NCI-H1436 treated with DMSO at 0.1 percent for 48 hours (cell line): ENCODE data around the gene RBP2.

ENCODE experiments used
- DNase-seq: peaks from one replicate; lab custom pipeline; 2025; lab: John Stamatoyannopoulos, UW

The RBP2 gene

DNA sequence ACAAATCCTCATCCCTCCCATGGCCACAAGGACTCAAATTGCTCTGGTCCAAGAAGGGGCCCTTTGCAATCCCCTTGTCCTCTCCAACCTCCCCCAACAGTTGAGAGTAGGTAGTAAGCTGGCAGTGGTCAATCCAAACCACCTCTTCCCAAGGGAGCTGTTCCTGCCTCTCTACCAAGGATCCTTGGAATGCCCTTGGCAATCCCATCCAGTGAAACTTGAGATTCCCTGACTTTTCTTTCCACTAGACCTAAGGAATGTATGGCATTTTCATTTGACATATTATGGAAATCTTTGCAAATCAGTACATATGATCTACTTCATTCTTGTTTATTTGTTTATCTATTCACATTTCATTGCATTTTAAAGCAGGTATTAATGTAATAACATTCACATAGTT lies 4.8 kb upstream of the RBP2 start:
- no peak for DNase-seq

DNA sequence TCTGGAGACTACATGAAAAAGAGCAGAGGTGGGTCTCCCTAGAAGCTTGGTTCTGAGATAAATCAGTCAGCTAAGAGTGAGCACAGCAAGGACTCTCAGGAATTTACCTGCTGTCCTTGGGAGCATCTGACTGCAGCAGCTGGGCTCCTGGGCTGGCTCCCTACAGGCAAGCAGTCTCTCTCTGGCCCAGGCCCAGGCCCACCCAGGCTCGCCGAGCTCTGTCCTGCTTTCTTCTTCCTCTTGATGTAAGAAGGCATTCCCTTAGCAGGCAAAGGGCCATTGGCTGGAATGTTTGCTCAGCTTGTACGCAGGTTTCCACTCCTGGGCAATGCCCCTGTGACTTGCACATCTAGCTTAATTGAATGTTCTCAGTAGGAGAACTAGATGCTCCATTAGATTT lies 4.3 kb upstream of the RBP2 start:
- DNase-seq: no peak

DNA sequence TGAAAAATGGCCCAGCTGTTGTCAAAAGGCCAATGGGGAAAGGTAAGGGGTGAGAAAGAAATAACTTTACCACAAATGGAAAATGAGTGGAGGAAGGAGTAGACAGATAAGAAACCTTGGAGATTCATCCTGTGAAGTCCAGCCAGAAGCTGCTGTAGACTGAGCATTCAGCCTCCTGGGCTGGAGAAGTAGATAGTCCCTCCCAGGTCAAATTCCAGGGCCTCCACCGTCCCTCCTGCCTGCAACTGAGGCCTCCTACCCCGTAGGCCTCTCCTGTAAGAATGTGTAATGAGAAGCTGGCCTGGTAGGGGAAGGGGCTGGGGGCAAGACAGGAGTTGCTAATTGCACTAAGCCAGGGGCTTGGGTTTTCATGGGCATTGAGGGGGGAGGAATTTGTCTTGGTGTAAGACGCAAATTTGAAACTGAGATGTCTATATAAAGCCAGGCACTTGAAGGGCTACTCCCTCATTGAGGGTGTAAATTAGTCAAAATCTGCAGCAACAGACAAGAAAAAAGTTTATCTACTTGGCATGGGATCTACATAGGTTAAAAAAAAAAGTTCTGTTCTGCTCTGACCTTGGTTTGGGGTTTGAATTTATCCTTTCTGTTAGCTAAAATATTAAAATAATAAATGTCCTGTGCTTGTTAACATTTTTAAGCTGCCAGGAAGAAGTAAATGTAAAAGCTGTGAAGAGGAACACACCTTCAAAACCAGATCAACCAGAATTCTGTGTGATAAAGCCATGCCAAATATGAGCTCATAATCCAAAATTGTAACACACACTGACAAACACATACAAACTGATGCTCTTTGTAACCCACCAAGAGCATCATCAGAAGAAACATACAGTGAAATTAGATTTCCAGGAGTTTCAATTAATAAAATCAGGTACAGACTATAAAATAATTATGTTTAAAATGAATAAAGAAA lies 1.7 kb upstream of the RBP2 start:
- DNase-seq: no peak

DNA sequence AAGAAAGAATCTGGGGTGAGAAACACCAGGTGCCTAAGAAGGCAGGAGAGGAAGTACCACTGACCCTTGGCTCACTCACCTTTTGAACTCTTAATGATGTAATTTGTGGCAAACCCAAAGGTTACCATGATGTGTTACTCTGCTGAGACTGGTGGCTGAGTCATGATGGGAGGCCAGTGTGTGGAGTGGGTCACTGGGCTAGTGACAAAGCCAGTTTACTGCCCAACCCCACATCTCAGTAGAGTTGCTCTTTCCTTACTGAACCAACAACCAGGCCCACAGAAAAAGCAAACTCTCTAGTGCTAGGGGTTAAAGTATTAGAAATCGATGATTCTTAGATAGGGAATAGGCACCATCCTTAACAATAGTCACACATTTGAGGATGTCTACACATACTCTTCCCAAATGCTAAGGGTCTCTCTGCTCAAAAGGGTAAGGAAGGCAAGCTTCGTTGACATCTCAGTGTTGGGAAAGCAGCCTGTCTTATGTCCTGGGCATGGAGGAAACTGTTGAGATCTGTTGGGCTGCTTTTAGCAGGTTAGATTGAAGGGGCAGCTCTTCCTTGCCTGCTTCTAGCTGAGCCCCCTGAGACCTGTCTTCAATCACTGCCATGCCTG lies 3.1 kb downstream of the RBP2 start:
- no peak for DNase-seq

DNA sequence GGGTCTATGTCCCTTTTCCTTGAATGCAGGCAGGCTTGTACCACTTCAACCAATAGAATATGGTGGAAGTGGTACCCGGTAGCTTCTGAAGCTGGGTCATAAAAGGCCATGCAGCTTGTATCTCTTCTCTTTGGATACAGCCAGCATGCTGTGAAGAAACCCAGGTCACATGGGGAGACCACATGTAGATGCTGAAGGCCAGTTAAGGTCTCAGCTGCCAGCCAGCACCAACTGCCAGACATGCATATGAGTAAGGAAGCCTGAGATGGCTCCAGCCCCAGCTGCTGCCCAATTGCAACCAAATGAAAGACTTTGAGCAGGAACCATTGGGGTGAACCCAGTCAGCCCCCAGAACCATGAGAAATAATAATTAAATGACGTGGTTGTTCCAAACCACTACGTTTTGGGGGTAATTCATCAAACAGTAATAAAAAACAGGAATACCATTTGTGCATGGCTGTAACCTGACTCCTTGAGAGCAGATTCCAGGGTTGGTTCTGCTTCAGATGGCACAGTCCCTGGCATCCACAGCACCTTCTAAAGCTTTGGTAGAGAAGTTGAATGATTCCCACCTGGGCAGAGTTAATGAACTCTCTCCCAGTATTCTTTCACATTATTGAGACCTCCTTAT lies 3.8 kb downstream of the RBP2 start:
- no peak for DNase-seq

DNA sequence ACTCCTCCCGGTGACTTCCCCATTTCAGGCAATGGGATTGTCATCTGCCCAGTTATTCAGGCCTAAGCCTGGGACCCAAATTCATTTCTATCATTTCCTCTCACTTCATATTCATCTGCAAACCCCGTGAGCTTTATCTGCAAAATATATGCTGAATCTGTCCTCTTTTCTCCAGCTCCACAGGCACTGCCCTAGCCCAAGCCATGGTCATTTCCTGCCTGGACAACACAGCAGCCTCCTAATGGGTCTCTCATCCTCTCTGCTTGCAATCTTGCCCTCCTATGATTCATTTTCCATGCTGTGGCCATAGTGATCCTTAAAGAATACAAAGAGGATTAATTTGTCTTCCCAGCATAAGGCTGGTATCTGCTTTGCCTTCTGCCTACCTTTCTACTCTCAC lies 6.1 kb downstream of the RBP2 start:
- DNase-seq: no peak

DNA sequence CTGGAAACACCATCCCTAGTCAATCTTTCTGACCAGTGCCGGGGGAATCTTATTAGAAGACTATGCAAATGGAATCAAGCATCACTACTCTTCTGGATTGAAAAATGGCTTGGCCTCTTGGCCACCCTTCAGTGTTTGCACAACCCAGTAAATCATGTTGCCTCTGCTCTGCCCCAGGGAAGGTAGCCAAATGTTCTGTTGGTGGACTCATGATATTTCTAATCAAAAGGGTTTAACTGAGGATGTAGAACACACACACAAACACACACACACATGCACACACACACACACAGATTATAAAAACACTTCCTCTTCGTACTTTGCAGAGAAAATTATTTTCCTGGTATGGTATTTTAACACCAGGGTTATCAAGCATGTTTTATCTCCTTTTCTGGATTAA lies 7.9 kb downstream of the RBP2 start:
- no peak for DNase-seq

DNA sequence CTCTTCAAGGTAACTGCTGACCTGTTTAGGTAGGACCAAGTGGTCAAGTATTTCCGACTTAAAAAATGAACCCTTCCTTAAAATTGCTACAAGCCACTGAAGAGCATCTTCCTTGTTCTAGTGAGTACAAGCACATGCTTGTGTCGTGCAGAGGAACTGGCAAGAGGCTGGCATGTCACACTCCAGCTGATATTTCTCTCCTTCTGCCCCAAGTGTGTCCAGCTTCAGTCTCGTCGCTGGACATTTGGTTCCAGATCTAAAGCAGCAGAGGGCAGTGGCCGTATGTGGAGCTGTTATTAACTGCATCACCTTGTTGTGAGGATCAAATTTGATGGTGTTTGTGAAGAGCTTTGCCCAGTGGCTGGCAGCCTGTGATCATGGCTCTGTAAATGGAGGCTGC lies 10.0 kb downstream of the RBP2 start:
- DNase-seq: no peak

DNA sequence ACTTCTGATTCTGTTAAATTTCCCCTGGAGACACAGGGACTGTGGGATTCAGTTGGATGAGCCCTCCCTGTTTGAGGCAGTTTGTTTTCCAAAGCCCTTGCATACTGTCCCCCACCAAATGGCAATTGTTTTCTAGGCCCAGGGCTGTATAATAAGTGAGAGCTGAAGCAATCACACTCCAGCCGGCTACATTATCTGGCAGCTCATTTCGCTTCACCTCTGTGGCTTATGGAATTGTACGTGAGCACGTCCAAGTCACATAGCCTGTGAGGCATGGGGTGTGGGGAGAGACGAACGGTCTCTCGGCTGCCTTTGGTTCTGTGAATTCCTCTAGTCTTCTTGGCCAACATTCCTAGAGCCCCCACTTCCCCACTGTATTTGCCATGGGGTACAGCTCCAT lies 10.7 kb downstream of the RBP2 start:
- no peak for DNase-seq

DNA sequence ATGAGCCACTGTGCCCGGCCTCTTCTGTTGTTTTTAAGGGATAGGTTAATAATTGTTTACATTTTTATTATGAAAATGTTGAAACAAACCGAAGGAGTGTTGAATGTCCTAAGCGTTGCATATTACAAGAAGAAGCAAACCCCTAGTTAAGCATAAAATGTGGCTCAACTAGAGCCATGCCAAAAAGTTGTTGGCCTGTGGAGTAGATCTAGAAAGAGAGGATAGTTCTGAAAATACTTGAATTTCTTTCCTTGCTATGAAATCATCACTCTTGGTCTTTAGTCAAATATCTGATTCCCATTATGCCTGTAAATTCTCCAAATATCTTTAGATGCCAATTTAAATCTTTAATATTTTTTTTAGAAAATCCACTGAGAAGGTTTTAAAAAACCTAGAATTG lies 12.8 kb downstream of the RBP2 start:
- DNase-seq: no peak

DNA sequence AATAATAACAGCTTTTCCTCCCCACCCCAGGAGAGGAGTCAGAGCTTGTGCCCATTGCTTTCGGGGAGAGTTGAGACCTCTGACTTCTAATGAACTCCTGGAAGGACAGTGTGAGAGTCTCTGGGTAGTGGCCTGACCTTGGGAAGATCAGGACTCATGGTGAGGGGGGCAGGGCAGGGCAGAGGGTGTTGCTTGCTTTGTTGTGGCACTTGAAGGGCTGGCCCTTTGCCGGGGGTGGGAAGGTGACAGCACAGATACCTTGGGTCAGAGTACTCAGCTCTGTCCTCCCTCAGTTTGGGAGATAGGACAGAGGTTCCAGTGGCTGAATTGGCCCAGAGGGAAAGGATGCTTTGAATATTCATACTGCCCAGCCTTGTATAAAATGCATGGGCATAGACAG lies 15.8 kb downstream of the RBP2 start:
- no peak for DNase-seq

DNA sequence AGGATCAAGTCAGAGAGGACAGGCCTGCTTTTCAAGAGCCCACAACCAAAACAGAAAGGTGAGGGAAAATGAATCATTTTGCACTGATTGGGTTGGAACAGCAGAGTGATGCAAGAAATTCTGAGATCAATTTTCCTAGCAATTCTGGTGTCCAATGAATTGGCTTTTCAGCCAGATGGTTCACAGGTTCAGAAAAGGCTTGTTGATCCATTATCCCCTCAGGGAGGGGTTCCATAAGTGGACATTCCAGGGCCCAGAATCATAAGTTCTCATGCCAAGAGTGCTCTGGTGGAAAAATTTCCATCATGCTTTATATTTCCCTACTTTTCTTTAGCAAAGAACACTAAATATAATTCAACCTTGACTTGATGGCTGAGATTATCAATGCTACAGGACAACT lies 16.2 kb downstream of the RBP2 start:
- no peak for DNase-seq

DNA sequence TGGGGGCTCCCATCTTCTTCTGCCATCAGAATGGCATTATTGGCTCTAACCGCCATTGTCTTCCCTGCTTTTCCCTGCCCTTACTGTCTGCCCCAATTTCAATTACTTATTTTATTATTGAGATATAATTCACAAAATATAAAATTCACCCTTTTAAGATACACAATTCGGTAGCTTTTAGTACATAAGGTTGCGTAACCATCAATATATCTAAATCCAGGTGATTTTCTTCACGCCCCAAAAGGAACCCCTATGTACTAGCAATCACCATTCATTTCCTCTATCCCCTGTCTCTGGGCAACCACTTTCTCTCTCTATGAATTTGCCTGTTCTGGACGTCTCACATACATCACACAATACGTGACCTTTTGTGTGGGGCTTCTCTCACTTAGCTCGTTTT lies 18.0 kb downstream of the RBP2 start:
- DNase-seq: no peak

DNA sequence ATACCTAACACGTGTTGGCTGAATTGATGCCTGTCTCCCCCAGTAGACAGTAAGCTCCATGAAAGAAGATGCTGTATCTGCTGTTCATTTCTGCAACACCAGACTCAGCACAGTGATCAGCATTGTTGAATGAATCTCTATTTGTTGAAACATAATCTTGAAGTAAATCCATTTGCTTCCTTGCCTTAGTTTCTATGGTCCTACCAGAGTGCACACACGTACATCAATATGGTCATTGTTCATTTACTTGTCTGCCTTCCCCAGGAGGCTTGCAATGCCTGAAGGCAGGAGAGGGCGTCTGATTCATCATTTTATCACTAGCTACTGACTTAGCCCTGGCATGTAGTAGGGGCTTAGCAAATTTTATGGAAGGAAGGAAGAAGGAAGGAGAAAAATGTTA lies 19.2 kb downstream of the RBP2 start:
- DNase-seq: no peak

DNA sequence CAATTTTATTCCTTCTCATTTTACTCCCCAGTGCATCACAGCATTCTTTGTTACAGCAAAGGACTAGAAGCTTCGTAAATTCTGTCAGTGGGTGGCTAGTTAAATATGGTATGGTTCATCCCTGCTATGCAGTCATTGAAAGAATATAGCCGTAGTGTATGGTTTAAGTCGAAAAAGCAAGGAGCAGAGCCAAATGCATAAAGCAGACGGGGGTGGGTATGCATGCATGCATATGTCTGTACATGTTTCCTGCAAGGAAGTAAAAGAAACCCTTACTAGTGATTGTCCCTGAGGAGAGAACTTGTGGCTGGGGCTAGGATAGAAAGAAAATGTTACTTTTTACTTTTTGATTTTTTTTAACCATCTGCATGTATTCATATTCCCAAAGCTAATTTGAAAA lies 19.9 kb downstream of the RBP2 start:
- no peak for DNase-seq

DNA sequence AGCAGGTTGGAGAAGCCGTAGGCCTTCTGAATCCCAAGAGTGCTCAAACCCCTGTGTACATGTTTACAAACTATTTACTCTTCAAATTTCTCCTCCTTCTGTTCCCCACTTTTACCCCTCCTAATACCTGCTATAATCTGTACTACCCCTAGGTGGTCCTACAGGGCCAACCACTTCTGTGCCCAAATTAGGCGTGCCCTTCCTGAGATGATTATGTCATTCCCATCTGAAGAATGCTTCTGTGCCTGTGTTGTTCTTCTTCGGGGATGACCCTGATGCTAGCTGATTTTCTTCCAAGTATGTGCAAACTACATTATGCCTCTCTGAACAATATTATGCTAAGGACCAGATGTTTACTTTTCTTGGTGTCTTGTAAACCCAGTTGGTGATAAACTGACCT lies 20.5 kb downstream of the RBP2 start:
- no peak for DNase-seq

DNA sequence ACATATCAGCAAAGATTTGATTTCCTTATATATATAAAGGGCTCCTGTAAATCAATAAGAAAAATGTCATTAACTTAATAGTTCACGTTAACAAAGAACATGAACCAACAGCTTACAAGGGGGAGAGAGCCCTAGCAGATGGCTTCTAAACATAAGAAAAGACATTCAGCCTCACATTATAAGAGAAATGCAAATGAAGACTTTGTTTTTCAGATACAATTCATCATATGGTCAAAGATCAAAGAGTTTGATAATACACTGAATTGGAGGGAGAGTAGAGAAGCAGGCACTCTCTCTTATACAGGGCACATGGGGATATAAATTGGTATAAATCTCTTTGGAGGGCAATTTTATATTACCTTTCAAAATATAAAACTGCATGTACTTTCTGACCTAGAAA lies 21.1 kb downstream of the RBP2 start:
- no peak for DNase-seq

DNA sequence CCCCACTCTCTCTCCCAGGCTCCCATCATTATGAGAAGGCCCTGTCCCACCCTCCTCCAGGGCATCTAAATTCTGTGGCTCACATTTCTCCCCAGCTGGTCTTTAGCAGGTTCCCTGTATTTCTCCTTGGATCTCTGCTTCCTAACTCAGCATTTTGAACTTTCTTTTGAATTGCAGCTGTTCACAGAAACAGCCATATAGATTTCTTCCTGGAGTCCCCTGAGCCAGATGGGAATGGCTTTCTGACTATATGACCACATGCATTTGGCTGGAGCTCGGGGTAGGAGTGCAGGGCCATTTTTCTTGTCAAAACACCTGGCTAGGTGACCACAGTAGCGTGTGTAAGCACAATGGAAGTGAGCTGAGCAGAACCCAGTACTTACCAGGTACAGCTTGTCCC lies 22.0 kb downstream of the RBP2 start:
- no peak for DNase-seq

DNA sequence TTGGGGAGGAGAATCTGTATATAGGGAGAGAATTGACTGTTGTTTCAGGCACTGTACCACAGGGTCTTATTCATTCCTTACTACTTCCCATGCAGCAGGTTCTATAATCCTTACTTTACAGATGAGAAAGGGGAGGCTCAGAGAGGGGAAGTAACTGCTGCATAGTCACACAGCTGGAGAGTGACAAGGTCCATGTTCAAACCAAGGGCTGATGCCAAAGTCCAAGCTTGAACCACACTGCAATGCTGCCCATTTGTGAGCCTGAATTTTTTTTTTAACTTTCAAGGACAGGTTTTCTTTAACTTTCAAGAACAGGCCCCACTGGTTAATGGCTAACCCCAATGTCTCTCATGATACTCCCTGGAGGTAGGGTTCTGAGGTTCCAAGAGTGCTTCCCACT lies 26.2 kb downstream of the RBP2 start:
- DNase-seq: no peak

DNA sequence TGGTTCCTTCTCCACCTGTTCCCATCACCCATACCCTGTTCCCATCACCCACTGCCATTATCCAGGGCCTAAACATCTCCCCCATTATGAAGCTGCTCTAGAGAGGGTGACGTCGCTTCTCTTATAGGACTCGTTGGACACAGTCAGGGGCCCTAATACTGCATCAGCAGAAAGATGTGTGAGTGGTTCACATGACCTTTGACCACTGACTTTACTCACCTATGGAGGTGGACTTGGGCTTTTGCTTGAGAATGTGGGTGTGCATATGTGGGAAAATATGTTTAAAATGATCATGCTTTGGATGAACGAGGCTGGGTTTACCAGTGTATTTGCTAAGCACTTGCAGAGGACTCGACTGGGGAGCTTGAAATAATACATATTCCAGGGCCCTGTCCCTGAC lies 26.8 kb downstream of the RBP2 start:
- no peak for DNase-seq

DNA sequence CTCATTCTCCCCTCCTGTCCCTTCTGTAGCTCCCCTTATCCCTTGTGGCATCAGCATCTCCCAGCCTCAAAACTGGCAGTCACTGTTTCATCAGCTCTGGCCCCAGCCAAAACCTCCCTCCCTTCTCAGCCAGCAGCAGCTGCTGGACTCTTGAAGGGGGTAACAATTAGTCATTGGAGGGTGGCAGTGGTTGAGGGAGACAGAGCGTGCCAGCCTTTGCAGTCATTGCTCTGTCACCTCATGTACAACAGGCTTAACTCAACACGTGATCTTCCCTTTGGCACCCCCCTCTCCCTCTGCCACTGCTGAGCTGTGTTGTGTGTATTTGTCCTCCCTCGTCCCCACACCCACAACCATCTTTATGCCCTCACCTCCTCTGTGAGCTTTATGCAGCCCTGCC lies 28.2 kb downstream of the RBP2 start:
- DNase-seq: peak; percentile 44

DNA sequence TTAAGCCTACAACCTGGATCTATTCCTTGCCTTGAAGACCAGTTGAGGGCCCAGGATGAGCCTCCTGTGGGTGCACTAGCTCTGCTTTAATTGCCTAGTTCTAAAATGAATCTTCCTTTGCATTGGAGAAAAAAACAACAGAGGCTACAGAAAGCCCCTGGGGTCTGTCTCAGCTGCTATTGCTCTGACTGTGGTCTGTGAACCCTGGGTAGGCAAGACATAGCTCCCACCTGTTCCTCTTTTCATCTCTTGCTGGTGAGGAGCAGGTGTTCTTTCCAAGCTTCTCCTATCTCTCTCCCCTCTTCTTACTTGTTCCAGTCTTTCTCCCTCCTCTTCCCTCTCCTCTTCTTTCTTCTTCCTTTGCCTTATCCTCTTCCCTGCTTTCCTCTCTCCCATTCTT lies 28.8 kb downstream of the RBP2 start:
- DNase-seq: no peak

DNA sequence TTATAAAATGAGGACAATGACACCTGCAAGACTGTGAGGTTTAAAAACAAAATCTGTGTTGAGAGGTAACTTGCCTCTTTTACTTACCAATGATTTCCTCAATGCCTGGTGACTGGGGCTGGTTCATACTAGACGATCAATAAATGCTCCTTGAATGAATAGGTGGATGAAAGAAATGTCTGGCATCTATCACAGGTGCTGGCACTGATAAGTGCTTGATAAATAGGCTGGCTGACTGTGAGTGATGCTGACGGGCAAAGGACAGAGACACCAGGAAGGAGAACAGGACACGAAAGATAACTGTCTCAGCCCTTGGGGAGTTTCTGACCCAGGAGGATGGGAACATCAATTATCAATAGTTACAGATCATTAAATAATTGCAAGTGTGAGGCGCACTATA lies 31.9 kb downstream of the RBP2 start:
- DNase-seq: no peak
